Measurements from ENCODE around the gene PLSCR3.
A peak's percentile ranks its signal among the peaks of the same experiment; 100 is the strongest.

The PLSCR3 gene

DNA sequence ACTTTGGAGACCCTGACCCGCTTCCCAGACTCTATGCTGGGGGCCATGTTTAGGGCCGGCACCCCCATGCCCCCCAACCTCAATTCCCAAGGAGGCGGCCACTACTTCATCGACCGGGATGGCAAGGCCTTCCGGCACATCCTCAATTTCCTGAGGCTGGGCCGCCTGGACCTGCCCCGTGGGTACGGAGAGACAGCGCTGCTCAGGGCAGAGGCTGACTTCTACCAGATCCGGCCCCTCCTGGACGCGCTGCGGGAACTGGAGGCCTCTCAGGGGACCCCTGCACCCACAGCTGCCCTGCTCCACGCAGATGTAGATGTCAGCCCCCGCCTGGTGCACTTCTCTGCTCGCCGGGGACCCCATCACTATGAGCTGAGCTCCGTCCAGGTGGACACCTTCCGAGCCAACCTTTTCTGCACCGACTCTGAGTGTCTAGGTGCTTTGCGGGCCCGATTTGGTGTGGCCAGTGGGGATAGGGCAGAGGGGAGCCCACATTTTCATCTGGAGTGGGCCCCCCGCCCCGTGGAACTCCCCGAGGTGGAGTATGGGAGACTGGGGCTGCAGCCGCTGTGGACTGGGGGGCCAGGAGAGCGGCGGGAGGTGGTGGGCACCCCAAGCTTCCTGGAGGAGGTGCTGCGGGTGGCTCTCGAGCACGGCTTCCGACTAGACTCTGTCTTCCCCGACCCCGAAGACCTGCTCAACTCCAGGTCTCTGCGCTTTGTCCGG is 41.3 kb downstream of the PLSCR3 start:
- Histone ChIP-seq H3K27me3 (no peaks in the 10 kb centered on the region), H3K4me1 (0 out of 2 replicates have a peak, but pooled peaks cover 2% of the 10 kb centered on the region), H3K9me3 (no peaks in the 10 kb centered on the region), H3K36me3 (no peaks in the 10 kb centered on the region), H3K4me3 (ENCODE audit: low read depth, low read length) (no peak overlapping the region)
- TF ChIP-seq, protein P1, sequence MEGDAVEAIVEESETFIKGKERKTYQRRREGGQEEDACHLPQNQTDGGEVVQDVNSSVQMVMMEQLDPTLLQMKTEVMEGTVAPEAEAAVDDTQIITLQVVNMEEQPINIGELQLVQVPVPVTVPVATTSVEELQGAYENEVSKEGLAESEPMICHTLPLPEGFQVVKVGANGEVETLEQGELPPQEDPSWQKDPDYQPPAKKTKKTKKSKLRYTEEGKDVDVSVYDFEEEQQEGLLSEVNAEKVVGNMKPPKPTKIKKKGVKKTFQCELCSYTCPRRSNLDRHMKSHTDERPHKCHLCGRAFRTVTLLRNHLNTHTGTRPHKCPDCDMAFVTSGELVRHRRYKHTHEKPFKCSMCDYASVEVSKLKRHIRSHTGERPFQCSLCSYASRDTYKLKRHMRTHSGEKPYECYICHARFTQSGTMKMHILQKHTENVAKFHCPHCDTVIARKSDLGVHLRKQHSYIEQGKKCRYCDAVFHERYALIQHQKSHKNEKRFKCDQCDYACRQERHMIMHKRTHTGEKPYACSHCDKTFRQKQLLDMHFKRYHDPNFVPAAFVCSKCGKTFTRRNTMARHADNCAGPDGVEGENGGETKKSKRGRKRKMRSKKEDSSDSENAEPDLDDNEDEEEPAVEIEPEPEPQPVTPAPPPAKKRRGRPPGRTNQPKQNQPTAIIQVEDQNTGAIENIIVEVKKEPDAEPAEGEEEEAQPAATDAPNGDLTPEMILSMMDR (IDR thresholded peaks at IDR 0.05; ENCODE audit: low read depth, low read length) = no peak
- DNase-seq = no peak

- TF ChIP-seq, protein P1 (IDR thresholded peaks at IDR 0.05; ENCODE audit: low read depth, low read length) = no peak; the same call in 1 of the 2 replicates
- Histone ChIP-seq H3K4me3 (ENCODE audit: low read depth, low read length) (peak overlapping the region; percentile 54), H3K9me3 (no peaks in the 10 kb centered on the region), H3K36me3 (no peaks in the 10 kb centered on the region), H3K27me3 (no peaks in the 10 kb centered on the region), H3K4me1 (0 out of 2 replicates have a peak, but pooled peaks cover 2% of the 10 kb centered on the region)
- DNase-seq = no peak
Measured at GRCh38 chr17:7352503-7352889, 41.8 kb downstream of the PLSCR3 start.

GRCh38 chr17:7351665-7352502 is 42.4 kb downstream of the PLSCR3 start, which contains the start of gene KCTD11:
TSS of gene KCTD11 (plus strand) at chr17:7352162.
- Histone ChIP-seq H3K4me3 (ENCODE audit: low read depth, low read length) (peak within 1 kb of the TSS; percentile 54), H3K27me3 (no peaks in the 10 kb centered on the region), H3K4me1 (0 out of 2 replicates have a peak, but pooled peaks cover 2% of the 10 kb centered on the region), H3K36me3 (no peaks in the 10 kb centered on the region), H3K9me3 (no peaks in the 10 kb centered on the region)
- peak; percentile 58 for DNase-seq
- TF ChIP-seq, protein P1 (IDR thresholded peaks at IDR 0.05; ENCODE audit: low read depth, low read length) = peak; percentile 30; the same call in 1 of the 2 replicates

DNA sequence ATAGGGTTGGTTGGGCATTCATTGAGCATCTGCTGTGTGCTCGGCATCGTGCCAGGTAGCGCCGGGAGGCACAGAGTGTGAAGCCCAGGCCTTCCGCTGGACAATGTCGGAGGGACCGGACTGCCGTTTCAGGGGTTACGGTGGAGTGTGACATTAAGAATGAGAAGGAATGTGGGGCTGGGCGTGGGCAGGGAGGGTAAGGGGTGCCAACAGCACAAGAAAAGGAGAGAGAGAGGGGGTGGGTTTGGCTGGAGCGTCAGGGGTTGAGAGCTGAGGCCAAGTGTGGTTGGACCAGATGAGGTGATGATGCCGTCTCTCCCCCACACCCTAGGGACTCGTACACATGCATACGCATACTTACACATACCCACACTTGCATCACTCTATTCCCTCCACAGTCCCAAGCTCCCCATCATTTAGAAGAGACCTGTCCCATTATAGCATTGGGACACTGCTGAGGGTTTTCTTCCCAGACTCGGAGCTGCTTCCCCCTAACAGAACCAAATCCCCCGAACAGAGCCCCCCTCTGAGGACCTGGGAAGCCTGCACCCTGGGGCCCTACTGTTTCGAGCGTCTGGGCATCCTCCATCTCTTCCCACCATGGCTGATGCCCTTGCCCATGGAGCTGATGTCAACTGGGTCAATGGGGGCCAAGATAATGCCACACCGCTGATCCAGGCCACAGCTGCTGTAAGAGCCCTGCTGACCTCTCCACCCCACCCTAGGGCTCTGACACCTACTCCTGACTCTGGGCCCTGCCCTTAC is 45.7 kb downstream of the PLSCR3 start:
- Histone ChIP-seq H3K36me3 (no peaks in the 10 kb centered on the region), H3K4me1 (0 out of 2 replicates have a peak, but pooled peaks cover 2% of the 10 kb centered on the region), H3K4me3 (ENCODE audit: low read depth, low read length) (no peak overlapping the region), H3K27me3 (no peaks in the 10 kb centered on the region), H3K9me3 (no peaks in the 10 kb centered on the region)
- TF ChIP-seq, protein P1 (IDR thresholded peaks at IDR 0.05; ENCODE audit: low read depth, low read length) = no peak
- no peak for DNase-seq

DNA sequence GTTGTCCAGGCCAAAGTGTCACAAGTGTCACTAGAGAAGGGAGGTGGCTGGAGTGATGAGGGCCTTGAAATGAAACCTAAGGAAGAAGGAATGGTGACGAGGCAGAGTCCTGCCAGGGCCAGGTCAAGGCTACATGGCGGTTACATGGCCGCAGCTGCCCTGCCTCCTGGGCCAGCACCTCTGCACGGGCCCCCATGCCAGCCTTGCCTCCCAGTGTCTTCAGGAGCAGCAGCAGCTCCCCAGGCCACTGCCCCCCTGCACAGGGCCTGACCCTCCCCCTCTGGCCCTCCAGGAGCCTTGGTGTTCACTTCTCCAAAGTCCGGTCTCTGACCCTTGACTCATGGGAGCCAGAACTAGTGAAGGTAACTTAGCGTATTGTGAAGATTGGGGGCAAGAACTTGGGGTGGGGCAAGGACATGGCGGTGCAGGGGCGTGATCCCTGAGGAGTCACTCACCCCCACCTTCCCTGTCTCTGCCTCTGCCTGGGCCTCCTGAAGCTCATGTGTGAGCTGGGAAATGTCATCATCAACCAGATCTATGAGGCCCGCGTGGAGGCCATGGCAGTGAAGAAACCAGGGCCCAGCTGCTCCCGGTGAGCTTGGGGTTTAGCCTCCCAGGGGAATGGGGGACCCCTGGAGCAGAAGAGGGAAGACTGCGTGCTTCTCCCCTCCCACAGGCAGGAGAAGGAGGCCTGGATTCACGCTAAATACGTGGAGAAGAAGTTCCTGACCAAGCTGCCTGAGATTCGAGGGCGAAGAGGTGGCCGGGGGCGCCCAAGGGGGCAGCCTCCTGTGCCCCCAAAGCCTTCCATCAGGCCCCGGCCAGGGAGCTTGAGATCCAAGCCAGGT is 46.5 kb downstream of the PLSCR3 start:
- Histone ChIP-seq H3K27me3 (no peaks in the 10 kb centered on the region), H3K4me1 (0 out of 2 replicates have a peak, but pooled peaks cover 2% of the 10 kb centered on the region), H3K36me3 (no peaks in the 10 kb centered on the region), H3K9me3 (no peaks in the 10 kb centered on the region), H3K4me3 (ENCODE audit: low read depth, low read length) (no peak overlapping the region)
- DNase-seq = no peak
- TF ChIP-seq, protein P1 (IDR thresholded peaks at IDR 0.05; ENCODE audit: low read depth, low read length) = no peak
